HG02623 (cell line): Measurements from ENCODE around the gene PLOD1.
"Not testable (repeated sequence)": the region's sequence is repeated elsewhere in the genome, so short reads cannot be mapped to it uniquely, and the experiment has no call there.

Experiments used
- ATAC-seq: cut with Tn5 transposase; IDR thresholded peaks from one replicate; pipeline ENCODE4 v1.9.1; 2021; ENCODE audit warnings: moderate library complexity; ENCODE audit not compliant: unreplicated experiment

The PLOD1 gene

GRCh38 chr1:12003762-12004161 is 69.2 kb downstream of the PLOD1 start:
- ATAC-seq = no peak

GRCh38 chr1:12005488-12006166 is 71.1 kb downstream of the PLOD1 start:
- no peak for ATAC-seq

GRCh38 chr1:12006167-12006921 is 71.8 kb downstream of the PLOD1 start:
- ATAC-seq = no peak

- no peak for ATAC-seq
These were observed 72.7 kb downstream of the PLOD1 start for GRCh38 chr1:12007204-12007603.

GRCh38 chr1:12008355-12008754 is 73.8 kb downstream of the PLOD1 start:
- not testable (repeated sequence) for ATAC-seq

- no peak for ATAC-seq
These were observed 74.9 kb downstream of the PLOD1 start for GRCh38 chr1:12009318-12009947.

- no peak for ATAC-seq
These were observed 76.4 kb downstream of the PLOD1 start for GRCh38 chr1:12010746-12011570.

- no peak for ATAC-seq
These were observed 77.5 kb downstream of the PLOD1 start for GRCh38 chr1:12011998-12012397.

- ATAC-seq = no peak
These were observed 78.2 kb downstream of the PLOD1 start for GRCh38 chr1:12012560-12013316.

GRCh38 chr1:12014141-12014991 is 79.8 kb downstream of the PLOD1 start:
- no peak for ATAC-seq

GRCh38 chr1:12015001-12015491 is 80.5 kb downstream of the PLOD1 start:
- ATAC-seq = no peak

GRCh38 chr1:12015499-12015898 is 81.0 kb downstream of the PLOD1 start:
- no peak for ATAC-seq

GRCh38 chr1:12016182-12016581 is 81.7 kb downstream of the PLOD1 start:
- ATAC-seq = no peak

GRCh38 chr1:12019858-12020509 is 85.5 kb downstream of the PLOD1 start:
- ATAC-seq = no peak

- no peak for ATAC-seq
These were observed 87.1 kb downstream of the PLOD1 start for GRCh38 chr1:12021616-12022015.

- no peak for ATAC-seq
These were observed 87.5 kb downstream of the PLOD1 start for GRCh38 chr1:12022036-12022435.
